Keratinocyte (primary cell): ENCODE measurements around the gene GRP. TPM values are rescaled to one million over a fixed set of nuclear protein-coding genes. Genes with fewer than 3 reads are reported as not detected.
A peak's percentile ranks its signal among the peaks of the same experiment; 100 is the strongest.

ENCODE experiments used
- DNase-seq: peaks from one replicate; pipeline ENCODE4 v3.0.0-alpha.2; 2011; ENCODE audit warnings: low read depth, missing footprints, low spot score
- FAIRE-seq: peaks from 2 replicates; lab custom pipeline; 2011; peaks lifted over from hg19 to GRCh38; lab: Jason Lieb, UNC
- H2AFZ ChIP-seq: 2 replicates; pipeline ENCODE4 v1.6.0; 2012; ENCODE audit warnings: low read length, control low read depth, inconsistent platforms; ENCODE audit not compliant: control insufficient read depth
- H3K27ac ChIP-seq: 2 replicates; pipeline ENCODE4 v1.5.1; 2011; ENCODE audit warnings: low read length; ENCODE audit not compliant: control insufficient read depth, insufficient read depth
- H3K27me3 ChIP-seq: 3 replicates; pipeline ENCODE4 v1.6.0; 2011; ENCODE audit warnings: low read length; ENCODE audit not compliant: control insufficient read depth, insufficient read depth; ENCODE audit errors: extremely low read depth
- H3K36me3 ChIP-seq, 2 experiments: 2 replicates in 1 of 2; 3 replicates in 1 of 2; pipeline ENCODE4 v1.5.1; 2011; ENCODE audit warnings: low read length in 2 of 2, mild to moderate bottlenecking in 1 of 2; ENCODE audit not compliant: control insufficient read depth in 2 of 2, insufficient read depth in 2 of 2; ENCODE audit errors: extremely low read depth in 1 of 2
- H3K4me1 ChIP-seq: 3 replicates; pipeline ENCODE4 v1.5.1; 2011; ENCODE audit warnings: low read length; ENCODE audit not compliant: control insufficient read depth, insufficient read depth; ENCODE audit errors: extremely low read depth
- H3K4me2 ChIP-seq: 3 replicates; pipeline ENCODE4 v1.6.0; 2011; ENCODE audit warnings: low read depth, low read length; ENCODE audit not compliant: control insufficient read depth, insufficient read depth; ENCODE audit errors: extremely low read depth
- H3K4me3 ChIP-seq, 3 experiments: fragments of 200-600 bp in 1 of 3; sonication (generic) in 1 of 3; 2 replicates in 2 of 3; 3 replicates in 1 of 3; pipeline ENCODE4 v1.5.1; 2011 to 2016; ENCODE audit warnings: low read length in 3 of 3, mild to moderate bottlenecking in 3 of 3, control low read depth in 2 of 3, inconsistent platforms in 1 of 3, low read depth in 1 of 3, mixed read lengths in 1 of 3, mixed run types in 1 of 3, moderate library complexity in 1 of 3; ENCODE audit not compliant: control insufficient read depth in 2 of 3, insufficient read depth in 2 of 3; ENCODE audit errors: extremely low read depth in 1 of 3
- H3K79me2 ChIP-seq: 2 replicates; pipeline ENCODE4 v1.6.0; 2012; ENCODE audit warnings: low read length; ENCODE audit not compliant: control insufficient read depth, insufficient read depth
- H3K9ac ChIP-seq: 3 replicates; pipeline ENCODE4 v1.6.0; 2011; ENCODE audit warnings: low read length; ENCODE audit not compliant: control insufficient read depth, insufficient read depth; ENCODE audit errors: extremely low read depth
- H3K9me1 ChIP-seq: 3 replicates; pipeline ENCODE4 v1.6.0; 2011; ENCODE audit warnings: low read length; ENCODE audit not compliant: control insufficient read depth, insufficient read depth; ENCODE audit errors: extremely low read depth
- H3K9me3 ChIP-seq: 2 replicates; pipeline ENCODE4 v1.5.1; 2012; ENCODE audit warnings: low read depth, low read length; ENCODE audit not compliant: control insufficient read depth
- H4K20me1 ChIP-seq: 3 replicates; pipeline ENCODE4 v1.6.0; 2011; ENCODE audit warnings: low read length; ENCODE audit not compliant: control insufficient read depth, insufficient read depth; ENCODE audit errors: extremely low read depth
- CTCF ChIP-seq, 3 experiments: IDR thresholded peaks in 1 of 3; conservative IDR thresholded peaks in 1 of 3; optimal IDR thresholded peaks in 1 of 3; 2 replicates in 2 of 3; 3 replicates in 1 of 3; pipeline versions ENCODE3 to v1.5.1; 2011; ENCODE audit warnings: low read length in 3 of 3, mild to moderate bottlenecking in 3 of 3, moderate library complexity in 2 of 3, control low read depth in 1 of 3, inconsistent platforms in 1 of 3; ENCODE audit not compliant: insufficient read depth in 2 of 3; ENCODE audit errors: extremely low read depth in 1 of 3
- EZH2 ChIP-seq: IDR thresholded peaks from one replicate; pipeline ENCODE4 v1.6.1; 2012; ENCODE audit warnings: inconsistent platforms, mild to moderate bottlenecking, low read length, moderate library complexity
- dilution Hi-C: fragments of 300-500 bp; cut with MboI; formaldehyde crosslinking; loops from one replicate; pipeline ENCODE4 v1.7.0; 2020; ENCODE audit warnings: low sequenced_read_pairs; ENCODE audit not compliant: extremely low pct_ligation_motif_present
- polyA plus RNA-seq, 5 experiments: library from polyadenylated mRNA; depleted of rRNA in 3 of 5; stranded (reverse) in 3 of 5; stranded (forward) in 1 of 5; unstranded in 1 of 5; fragments of >200 nt; gene quantifications; 1 replicate in 1 of 5; 2 replicates in 3 of 5; 3 replicates in 1 of 5; pipeline versions ENCODE4 v1.2.1 to v1.2.3, GENCODE V29; 2011 to 2012; ENCODE audit warnings: missing spikeins in 2 of 5, low read depth in 1 of 5, low replicate concordance in 1 of 5

The GRP gene
- polyA plus RNA-seq, 1 donor (not counting 4 experiments of a cell fraction or from before 2014, with no cell fraction given) = not detected

GRCh38 chr18:59231877-59232276 is 11.9 kb downstream of the GRP start:
- Histone ChIP-seq H3K79me2 (no peaks in the 10 kb centered on the region), H3K4me2 (peak overlapping the region; percentile 9), H3K27ac (no peak overlapping the region), H3K9me1 (peaks cover 2% of the 10 kb centered on the region), H3K9me3 (no peaks in the 10 kb centered on the region), H3K4me1 (peaks cover 18% of the 10 kb centered on the region), H4K20me1 (no peaks in the 10 kb centered on the region), H3K36me3 (no peaks in the 10 kb centered on the region), H2AFZ (no peak overlapping the region), H3K27me3 (no peaks in the 10 kb centered on the region), H3K4me3 (no peak overlapping the region), H3K9ac (no peak overlapping the region)
- no peak for DNase-seq
- dilution Hi-C loops = no loop called here
- FAIRE-seq = peak; percentile 13
- TF ChIP-seq EZH2 (no peak), CTCF (optimal IDR thresholded peaks at IDR 0.05 in 1 of 3, IDR thresholded peaks at IDR 0.05 in 1 of 3, conservative IDR thresholded peaks at IDR 0.05 in 1 of 3; ENCODE audit: extremely low read depth in 1 of 3, insufficient read depth in 2 of 3, low read length in 3 of 3) (no peak)

- H3K9ac ChIP-seq = no peak overlapping the region
- dilution Hi-C loops = no loop called here
- DNase-seq (peak; percentile 44), FAIRE-seq (peak; percentile 86)
- H3K9me3 ChIP-seq = no peaks in the 10 kb centered on the region
- H3K9me1 ChIP-seq = peaks cover 2% of the 10 kb centered on the region
- H3K4me2 ChIP-seq = peak overlapping the region; percentile 77
- no peak for TF ChIP-seq CTCF (optimal IDR thresholded peaks at IDR 0.05 in 1 of 3, IDR thresholded peaks at IDR 0.05 in 1 of 3, conservative IDR thresholded peaks at IDR 0.05 in 1 of 3; ENCODE audit: extremely low read depth in 1 of 3, insufficient read depth in 2 of 3, low read length in 3 of 3)
- TF ChIP-seq EZH2 = no peak
- no peaks in the 10 kb centered on the region for H3K36me3 ChIP-seq
- H3K27ac ChIP-seq = peak overlapping the region; percentile 28
- no peaks in the 10 kb centered on the region for H3K27me3 ChIP-seq
- H3K4me1 ChIP-seq = peaks cover 18% of the 10 kb centered on the region
- no peaks in the 10 kb centered on the region for H3K79me2 ChIP-seq
- no peaks in the 10 kb centered on the region for H4K20me1 ChIP-seq
- H2AFZ ChIP-seq = peak overlapping the region; percentile 52
- H3K4me3 ChIP-seq = peak overlapping the region in 2 of 3 experiments; percentile 21 to 30
These were observed 12.5 kb downstream of the GRP start for GRCh38 chr18:59232309-59233016.
